PFSK-1 (cell line): Measurements from ENCODE around the gene GRIA3.

ENCODE experiments used
- FOXP2 ChIP-seq: optimal IDR thresholded peaks from 2 replicates; pipeline ENCODE3; 2011; ENCODE audit warnings: borderline replicate concordance, control low read depth, inconsistent platforms; ENCODE audit not compliant: insufficient read depth; ENCODE audit errors: extremely low read length, extremely low read depth
- POLR2AphosphoS5 ChIP-seq: IDR thresholded peaks from 2 replicates; pipeline ENCODE4 v1.6.1; 2012; ENCODE audit warnings: low read depth, mild to moderate bottlenecking, control low read depth, low read length, moderate library complexity
- SIN3A ChIP-seq: IDR thresholded peaks from 2 replicates; pipeline ENCODE4 v1.6.1; 2012; ENCODE audit warnings: mild to moderate bottlenecking, low read length, moderate library complexity, borderline replicate concordance; ENCODE audit not compliant: insufficient read depth
- TAF1 ChIP-seq: IDR thresholded peaks from 2 replicates; pipeline ENCODE4 v1.6.1; 2012; ENCODE audit warnings: low read length, control low read depth, borderline replicate concordance; ENCODE audit not compliant: insufficient read depth
- TF ChIP-seq, protein P1 (sequence below), 2 experiments: IDR thresholded peaks; 2 replicates each; pipeline versions ENCODE4 v1.6.1 to v1.8.0; 2011 to 2012; ENCODE audit warnings: low read depth in 2 of 2, low read length in 2 of 2, control low read depth in 1 of 2, inconsistent platforms in 1 of 2, mild to moderate bottlenecking in 1 of 2, moderate library complexity in 1 of 2; ENCODE audit not compliant: insufficient read depth in 1 of 2

The GRIA3 gene

DNA sequence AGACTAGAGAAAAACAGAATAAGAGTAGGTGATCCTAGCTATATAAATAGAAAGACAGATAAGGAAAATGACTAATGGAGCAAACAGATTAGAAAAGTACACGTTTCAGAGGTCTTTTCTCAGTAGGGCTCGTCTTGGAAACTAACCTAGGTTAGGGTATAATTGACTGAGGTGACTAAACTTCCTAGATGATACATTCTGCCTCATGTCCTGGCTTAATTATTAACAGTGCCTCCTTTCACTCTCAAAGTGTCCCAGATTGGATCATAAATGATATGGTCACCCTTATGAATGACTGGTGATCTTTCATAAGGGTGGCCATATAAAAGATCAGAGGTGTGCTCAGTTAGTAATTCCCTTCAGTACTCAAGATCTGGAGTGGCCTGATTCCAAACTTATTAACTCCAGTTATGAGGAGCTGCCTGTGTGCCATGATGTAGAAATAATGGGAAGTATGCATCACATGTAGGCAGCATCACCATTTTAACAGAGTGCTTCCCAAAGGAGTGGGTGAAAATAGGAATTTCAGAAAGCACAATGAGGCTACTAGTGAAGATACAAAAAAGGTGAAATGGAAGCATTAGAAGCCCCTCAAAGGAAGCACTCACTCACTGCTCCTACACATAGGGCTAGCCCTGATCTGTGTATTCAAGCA, 14.7 kb upstream of the GRIA3 start:
- TF ChIP-seq FOXP2 = no peak
- no peak for TF ChIP-seq SIN3A
- TF ChIP-seq TAF1 = no peak
- no peak for TF ChIP-seq POLR2AphosphoS5
- TF ChIP-seq, protein P1, sequence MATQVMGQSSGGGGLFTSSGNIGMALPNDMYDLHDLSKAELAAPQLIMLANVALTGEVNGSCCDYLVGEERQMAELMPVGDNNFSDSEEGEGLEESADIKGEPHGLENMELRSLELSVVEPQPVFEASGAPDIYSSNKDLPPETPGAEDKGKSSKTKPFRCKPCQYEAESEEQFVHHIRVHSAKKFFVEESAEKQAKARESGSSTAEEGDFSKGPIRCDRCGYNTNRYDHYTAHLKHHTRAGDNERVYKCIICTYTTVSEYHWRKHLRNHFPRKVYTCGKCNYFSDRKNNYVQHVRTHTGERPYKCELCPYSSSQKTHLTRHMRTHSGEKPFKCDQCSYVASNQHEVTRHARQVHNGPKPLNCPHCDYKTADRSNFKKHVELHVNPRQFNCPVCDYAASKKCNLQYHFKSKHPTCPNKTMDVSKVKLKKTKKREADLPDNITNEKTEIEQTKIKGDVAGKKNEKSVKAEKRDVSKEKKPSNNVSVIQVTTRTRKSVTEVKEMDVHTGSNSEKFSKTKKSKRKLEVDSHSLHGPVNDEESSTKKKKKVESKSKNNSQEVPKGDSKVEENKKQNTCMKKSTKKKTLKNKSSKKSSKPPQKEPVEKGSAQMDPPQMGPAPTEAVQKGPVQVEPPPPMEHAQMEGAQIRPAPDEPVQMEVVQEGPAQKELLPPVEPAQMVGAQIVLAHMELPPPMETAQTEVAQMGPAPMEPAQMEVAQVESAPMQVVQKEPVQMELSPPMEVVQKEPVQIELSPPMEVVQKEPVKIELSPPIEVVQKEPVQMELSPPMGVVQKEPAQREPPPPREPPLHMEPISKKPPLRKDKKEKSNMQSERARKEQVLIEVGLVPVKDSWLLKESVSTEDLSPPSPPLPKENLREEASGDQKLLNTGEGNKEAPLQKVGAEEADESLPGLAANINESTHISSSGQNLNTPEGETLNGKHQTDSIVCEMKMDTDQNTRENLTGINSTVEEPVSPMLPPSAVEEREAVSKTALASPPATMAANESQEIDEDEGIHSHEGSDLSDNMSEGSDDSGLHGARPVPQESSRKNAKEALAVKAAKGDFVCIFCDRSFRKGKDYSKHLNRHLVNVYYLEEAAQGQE (IDR thresholded peaks at IDR 0.05; ENCODE audit: insufficient read depth in 1 of 2, low read depth in 2 of 2, low read length in 2 of 2) = no peak

- TF ChIP-seq TAF1 (no peak), FOXP2 (no peak), SIN3A (no peak), POLR2AphosphoS5 (no peak)
- TF ChIP-seq, protein P1 (IDR thresholded peaks at IDR 0.05; ENCODE audit: insufficient read depth in 1 of 2, low read depth in 2 of 2, low read length in 2 of 2) = no peak
Measured at GRCh38 chrX:123170546-123170945, 13.5 kb upstream of the GRIA3 start.

- TF ChIP-seq, protein P1 (IDR thresholded peaks at IDR 0.05; ENCODE audit: insufficient read depth in 1 of 2, low read depth in 2 of 2, low read length in 2 of 2) = no peak
- TF ChIP-seq SIN3A (no peak), FOXP2 (no peak), TAF1 (no peak), POLR2AphosphoS5 (no peak)
Measured at GRCh38 chrX:123171781-123172180, 12.3 kb upstream of the GRIA3 start.

DNA sequence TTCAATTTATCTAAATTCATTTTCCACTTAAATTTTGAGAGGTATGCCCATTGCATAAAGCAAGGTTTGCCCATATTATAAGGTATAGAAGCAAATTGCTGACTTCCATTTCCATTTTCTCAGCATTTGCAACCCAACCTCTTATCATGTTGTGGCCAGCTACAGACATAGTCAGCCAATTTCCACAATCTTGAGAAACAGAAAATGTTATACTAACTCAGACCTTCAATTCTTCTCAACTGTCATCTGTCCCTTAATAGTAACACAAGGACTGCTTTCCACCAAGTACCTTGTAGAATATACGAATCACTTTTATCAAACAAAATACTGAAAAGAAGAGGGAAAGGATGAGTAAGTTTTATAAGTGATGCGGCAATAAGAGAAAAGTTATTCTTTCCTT, 11.2 kb upstream of the GRIA3 start:
- TF ChIP-seq, protein P1 (IDR thresholded peaks at IDR 0.05; ENCODE audit: insufficient read depth in 1 of 2, low read depth in 2 of 2, low read length in 2 of 2) = no peak
- TF ChIP-seq SIN3A (no peak), FOXP2 (no peak)

- TF ChIP-seq POLR2AphosphoS5 (no peak), FOXP2 (no peak), SIN3A (no peak), TAF1 (no peak)
- TF ChIP-seq, protein P1 (IDR thresholded peaks at IDR 0.05; ENCODE audit: insufficient read depth in 1 of 2, low read depth in 2 of 2, low read length in 2 of 2) = no peak
Measured at GRCh38 chrX:123173833-123174232, 10.2 kb upstream of the GRIA3 start.
